Hypothalamus (tissue), 51 donors: Measurements from ENCODE around the gene NPTX2.

Source experiments
- DNase-seq, 51 donors: peaks; one replicate each; lab custom pipeline; 2025; lab: John Stamatoyannopoulos, UW

Gene NPTX2

GRCh38 chr7:98616381-98617050, 569 bp upstream of the NPTX2 start:
- DNase-seq: peak in 3 of 51 donors; percentile 10 to 77 (median 39)

- no peak for DNase-seq
Observed at GRCh38 chr7:98617960-98618418, 904 bp downstream of the NPTX2 start.

GRCh38 chr7:98618786-98619185, 1.7 kb downstream of the NPTX2 start:
- DNase-seq: no peak

GRCh38 chr7:98619450-98620321, 2.6 kb downstream of the NPTX2 start:
- DNase-seq: peak in 4 of 51 donors; percentile 7 to 30 (median 10)

DNA sequence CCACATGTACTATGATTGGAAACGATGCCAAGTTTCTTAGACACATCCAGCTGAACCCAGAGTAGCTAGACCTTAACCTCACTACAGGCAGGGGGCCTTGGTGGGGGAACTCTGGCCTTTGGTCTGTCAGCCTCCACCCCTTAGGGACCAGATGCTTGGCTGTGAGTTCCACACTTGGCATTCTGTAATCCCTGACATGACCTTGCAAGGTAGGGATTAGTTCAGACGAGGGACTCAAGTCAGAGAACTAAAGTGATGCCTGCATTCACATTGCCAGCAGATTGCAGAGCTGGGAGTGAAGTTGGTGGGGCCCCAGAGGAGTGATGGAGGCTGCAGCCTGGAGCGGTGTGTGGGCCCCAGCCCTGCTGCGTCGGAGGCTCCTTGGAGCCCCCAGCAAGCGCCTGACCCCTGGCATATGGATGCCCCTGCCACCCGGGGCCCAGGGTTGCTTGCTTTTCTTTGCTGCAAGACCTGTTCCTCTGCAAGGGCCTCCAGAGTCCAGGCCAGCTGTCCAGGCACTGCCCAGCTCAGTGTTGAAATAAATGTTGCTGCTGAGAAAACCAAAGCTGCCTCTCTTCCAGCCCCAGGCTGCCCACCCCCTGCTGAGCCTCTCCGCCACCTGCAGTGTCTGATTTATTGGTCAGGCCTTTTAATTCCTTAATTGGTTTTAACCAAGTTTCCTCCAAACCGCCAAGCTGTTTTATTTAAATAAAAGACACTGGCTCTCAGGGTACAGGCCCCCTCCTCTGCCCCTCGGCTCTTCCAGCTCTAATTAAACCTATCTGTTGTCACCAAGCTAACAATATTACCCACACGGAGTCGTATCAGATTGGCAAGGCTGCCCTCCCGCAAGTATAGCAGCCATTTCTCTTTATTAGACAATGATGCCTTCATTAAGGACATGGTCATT, 4.7 kb downstream of the NPTX2 start:
- DNase-seq: no peak

DNA sequence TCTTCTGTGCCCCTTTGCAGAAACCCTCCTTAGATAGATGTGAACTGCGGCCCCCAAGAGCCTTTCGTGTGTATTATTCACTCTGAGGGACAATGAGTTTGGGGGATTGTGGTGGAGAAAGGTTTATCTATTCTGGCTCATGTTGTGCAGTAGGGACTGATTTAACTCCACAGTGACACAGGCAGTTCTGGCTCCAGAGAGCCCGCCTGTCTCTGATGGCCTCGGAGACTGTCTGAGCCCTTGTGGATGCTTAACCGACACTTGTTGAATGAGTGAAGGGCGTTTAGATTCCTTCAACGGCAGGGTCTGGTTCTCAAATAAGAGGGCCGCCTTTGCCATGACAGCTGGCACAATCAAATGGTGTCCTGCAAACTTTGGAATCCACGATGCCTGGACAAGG, 5.8 kb downstream of the NPTX2 start:
- no peak for DNase-seq

- no peak for DNase-seq
Observed at GRCh38 chr7:98624846-98625420, 7.8 kb downstream of the NPTX2 start.

- DNase-seq: peak in 11 of 51 donors; percentile 9 to 54 (median 18)
Observed at GRCh38 chr7:98626460-98627412, 9.7 kb downstream of the NPTX2 start.

GRCh38 chr7:98627413-98627790, 10.3 kb downstream of the NPTX2 start:
- DNase-seq: no peak

DNA sequence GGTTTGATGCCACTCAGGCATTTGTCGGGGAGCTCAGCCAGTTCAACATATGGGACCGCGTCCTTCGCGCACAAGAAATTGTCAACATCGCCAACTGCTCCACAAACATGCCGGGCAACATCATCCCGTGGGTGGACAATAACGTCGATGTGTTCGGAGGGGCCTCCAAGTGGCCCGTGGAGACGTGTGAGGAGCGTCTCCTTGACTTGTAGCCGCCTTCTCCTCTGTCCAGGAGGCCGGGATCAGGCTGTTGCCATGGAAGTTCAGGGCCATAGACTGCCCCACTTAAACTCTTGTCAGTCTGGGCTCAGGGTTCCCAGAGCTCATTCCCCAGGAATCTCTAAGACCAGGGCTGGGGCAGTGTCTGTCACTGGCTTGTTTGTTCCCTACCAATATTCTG, 11.3 kb downstream of the NPTX2 start:
- DNase-seq: no peak

DNA sequence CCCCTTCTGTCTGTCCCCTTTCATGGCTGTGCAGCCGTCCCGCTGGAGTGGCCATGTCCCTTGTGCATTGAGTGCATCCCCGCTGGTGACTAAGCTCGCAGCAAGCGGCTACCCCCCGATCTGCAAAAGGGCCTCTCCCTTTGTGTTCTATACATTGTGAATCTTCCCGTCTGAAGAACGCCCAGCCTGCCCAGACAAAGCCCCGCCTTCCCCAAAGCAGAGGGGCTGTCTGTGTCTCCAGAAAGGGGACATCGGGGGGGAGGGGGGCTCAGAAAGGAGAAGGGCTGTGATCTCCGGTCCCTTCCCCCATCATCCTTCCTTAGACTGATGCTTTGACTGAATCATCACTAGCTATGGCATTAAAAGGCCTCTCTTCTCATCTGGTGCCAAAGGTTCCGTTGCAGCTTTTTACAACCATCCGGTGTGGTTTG, 11.9 kb downstream of the NPTX2 start:
- no peak for DNase-seq

- DNase-seq: no peak
Observed at GRCh38 chr7:98630149-98630548, 13.1 kb downstream of the NPTX2 start.

DNA sequence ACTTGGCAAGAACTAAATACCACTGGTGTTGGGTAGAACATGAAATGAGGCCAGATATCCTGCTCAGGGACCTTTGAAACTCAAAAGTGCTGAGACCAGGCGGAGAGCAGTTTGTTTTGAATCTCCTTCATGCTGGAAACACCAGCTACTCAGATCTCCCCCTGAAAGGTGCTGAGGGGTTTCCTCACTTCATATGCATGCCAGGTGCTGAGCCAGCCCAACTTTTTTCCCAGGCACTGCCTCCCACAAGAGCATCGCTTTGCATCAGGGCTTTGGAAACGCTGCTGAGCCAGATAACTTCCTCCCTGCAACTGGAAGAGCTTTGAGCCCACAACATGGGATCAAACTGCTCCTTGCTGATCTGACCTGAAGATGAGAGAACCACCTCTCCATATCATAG, 13.7 kb downstream of the NPTX2 start:
- no peak for DNase-seq

DNA sequence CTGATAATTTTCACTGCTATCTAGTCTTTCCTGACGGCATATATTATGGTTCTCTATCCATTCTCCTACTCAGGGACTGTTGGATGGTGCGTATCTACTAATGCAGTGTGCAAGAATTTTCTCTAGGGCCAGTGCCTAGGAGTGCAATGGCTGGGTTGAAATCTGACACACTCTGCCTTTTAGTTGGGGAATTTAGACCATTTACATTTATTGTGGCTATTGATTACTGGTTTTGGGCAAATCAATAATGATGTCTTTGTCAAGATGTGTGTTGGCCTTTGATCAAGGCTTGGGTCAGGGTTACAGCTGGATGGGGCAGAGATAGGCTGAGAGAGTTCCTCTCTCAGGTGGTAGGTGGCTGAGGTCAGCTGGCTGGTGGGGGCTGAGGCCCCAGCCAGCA, 21.8 kb downstream of the NPTX2 start:
- no peak for DNase-seq

DNA sequence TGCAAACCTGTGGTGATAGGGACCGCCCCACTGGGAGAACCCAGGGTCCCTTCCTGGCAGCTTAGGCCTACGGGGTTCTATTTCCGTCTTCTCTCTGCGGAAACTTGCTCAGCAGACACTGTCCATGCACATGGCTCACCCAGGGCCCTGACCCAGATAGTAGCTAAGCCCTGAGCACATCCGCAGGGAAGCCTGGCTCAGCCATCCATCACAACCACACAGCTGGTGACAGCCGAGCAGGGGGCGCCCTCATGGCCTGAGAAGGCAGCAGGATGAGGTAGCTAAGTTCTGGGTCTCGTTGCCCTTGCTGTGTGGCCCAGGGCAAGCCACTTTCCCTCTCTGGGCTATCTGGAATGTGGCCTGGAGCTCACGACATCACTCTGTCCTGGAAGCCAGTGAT, 23.3 kb downstream of the NPTX2 start:
- no peak for DNase-seq

GRCh38 chr7:98641646-98642500, 24.8 kb downstream of the NPTX2 start:
- no peak for DNase-seq

DNA sequence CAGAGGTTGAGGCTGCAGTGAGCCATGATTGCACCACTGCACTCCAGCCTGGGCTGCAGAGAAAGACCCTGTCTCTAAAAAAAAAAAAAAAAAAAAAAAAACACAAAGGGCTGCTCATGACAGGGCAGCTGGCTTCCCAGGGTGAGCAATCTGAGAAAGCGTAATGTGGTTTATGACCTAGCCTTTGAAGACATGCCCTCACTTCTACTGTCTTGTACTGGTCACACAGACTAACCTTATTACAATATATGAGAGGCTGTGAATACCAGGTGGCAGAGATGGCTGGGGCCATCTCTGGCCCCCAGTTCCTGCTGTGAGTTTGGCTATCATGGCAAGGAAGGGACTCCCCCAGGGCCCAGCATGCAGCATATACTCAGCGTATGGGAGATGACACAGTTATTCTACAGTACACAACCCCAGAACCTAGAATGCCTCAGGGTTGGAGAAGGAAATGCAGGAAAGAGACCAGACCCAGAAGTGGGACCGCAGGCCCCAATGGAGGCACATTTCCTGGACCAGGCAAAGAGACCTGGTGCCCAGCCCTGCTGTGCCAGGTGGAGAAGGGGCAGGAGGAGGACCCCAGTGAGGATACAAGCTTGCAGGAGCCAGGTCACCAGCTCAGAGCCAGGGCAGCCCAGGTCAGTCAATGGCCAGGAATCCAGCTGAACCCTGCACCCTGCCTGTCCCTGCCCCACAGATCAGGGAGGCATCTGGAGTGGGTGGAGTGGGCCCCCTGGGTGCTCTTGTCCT, 26.3 kb downstream of the NPTX2 start:
- no peak for DNase-seq

GRCh38 chr7:98646465-98646864, 29.4 kb downstream of the NPTX2 start:
- no peak for DNase-seq
